CD4-positive, CD25-positive, alpha-beta regulatory T cell (primary cell): ENCODE data around the gene IL15. TPM values are rescaled to one million over a fixed set of nuclear protein-coding genes. Genes with fewer than 3 reads are reported as not detected.

Experiments used
- ATAC-seq, 2 donors: fragments of 150-1000 bp; cut with Tn5 transposase; one replicate each; pipeline ENCODE4 v1.10.0; 2021; ENCODE audit warnings: low read depth in 2 of 2, moderate number of reproducible peaks in 2 of 2, moderate library complexity in 1 of 2
- DNase-seq, 3 donors: peaks; one replicate each; pipeline versions ENCODE4 v3.0.0 to v3.0.0-alpha.2; 2012 to 2022; ENCODE audit warnings: mixed read lengths in 1 of 3
- H3K27ac ChIP-seq: one replicate; pipeline ENCODE4 v1.7.0; 2013; ENCODE audit warnings: mild to moderate bottlenecking, low read length; ENCODE audit not compliant: insufficient read depth, poor library complexity, severe bottlenecking
- H3K27me3 ChIP-seq: one replicate; pipeline ENCODE4 v1.7.0; 2013; ENCODE audit warnings: low read length; ENCODE audit not compliant: control insufficient read depth, insufficient read depth
- H3K36me3 ChIP-seq: one replicate; pipeline ENCODE4 v1.7.0; 2013; ENCODE audit warnings: mild to moderate bottlenecking, low read length, moderate library complexity; ENCODE audit not compliant: control insufficient read depth, insufficient read depth
- H3K4me1 ChIP-seq: 2 replicates; pipeline ENCODE4 v1.7.0; 2013; ENCODE audit warnings: mild to moderate bottlenecking, low read length; ENCODE audit not compliant: insufficient read depth, control insufficient read depth, poor library complexity, severe bottlenecking
- H3K4me3 ChIP-seq: one replicate; pipeline ENCODE4 v1.7.0; 2013; ENCODE audit warnings: low read depth, mild to moderate bottlenecking, low read length, moderate library complexity
- H3K9me3 ChIP-seq, 2 experiments: 1 replicate in 1 of 2; 2 replicates in 1 of 2; pipeline ENCODE4 v1.7.0; 2013; ENCODE audit warnings: low read length in 2 of 2, mild to moderate bottlenecking in 1 of 2, moderate library complexity in 1 of 2; ENCODE audit not compliant: control insufficient read depth in 2 of 2
- H3K27ac Mint-ChIP-seq, 3 donors: one replicate each; pipeline ENCODE4 v1.8.0; 2020 to 2022; ENCODE audit warnings: mild to moderate bottlenecking in 3 of 3, mixed read lengths in 3 of 3, moderate library complexity in 2 of 3
- H3K27me3 Mint-ChIP-seq: one replicate; pipeline ENCODE4 v1.8.0; 2022; ENCODE audit warnings: mild to moderate bottlenecking, mixed read lengths
- H3K36me3 Mint-ChIP-seq: one replicate; pipeline ENCODE4 v1.8.0; 2020; ENCODE audit warnings: mixed read lengths
- H3K4me1 Mint-ChIP-seq, 4 donors: one replicate each; pipeline ENCODE4 v1.8.0; 2020 to 2022; ENCODE audit warnings: mixed read lengths in 4 of 4, mild to moderate bottlenecking in 1 of 4
- H3K4me3 Mint-ChIP-seq, 4 donors: one replicate each; pipeline ENCODE4 v1.8.0; 2020 to 2022; ENCODE audit warnings: mild to moderate bottlenecking in 4 of 4, mixed read lengths in 4 of 4, moderate library complexity in 3 of 4
- H3K9me3 Mint-ChIP-seq, 7 donors: one replicate each; pipeline ENCODE4 v1.8.0; 2020 to 2022; ENCODE audit warnings: mixed read lengths in 7 of 7, mild to moderate bottlenecking in 3 of 7, moderate library complexity in 2 of 7
- polyA plus RNA-seq, 4 donors: library from polyadenylated mRNA; unstranded; fragments of 300-500 nt; fragmentation: Illumina TruSeq; gene quantifications; one replicate each; pipeline ENCODE4 v1.2.3, GENCODE V29; 2021
- total RNA-seq: library from RNA; stranded (reverse); gene quantifications from one replicate; pipeline ENCODE4 v1.2.3, GENCODE V29; 2022

The IL15 gene
- total and polyA plus RNA-seq, 5 donors from 2014 or later = 0.52 to 2.3 (median 1.7) TPM

DNA sequence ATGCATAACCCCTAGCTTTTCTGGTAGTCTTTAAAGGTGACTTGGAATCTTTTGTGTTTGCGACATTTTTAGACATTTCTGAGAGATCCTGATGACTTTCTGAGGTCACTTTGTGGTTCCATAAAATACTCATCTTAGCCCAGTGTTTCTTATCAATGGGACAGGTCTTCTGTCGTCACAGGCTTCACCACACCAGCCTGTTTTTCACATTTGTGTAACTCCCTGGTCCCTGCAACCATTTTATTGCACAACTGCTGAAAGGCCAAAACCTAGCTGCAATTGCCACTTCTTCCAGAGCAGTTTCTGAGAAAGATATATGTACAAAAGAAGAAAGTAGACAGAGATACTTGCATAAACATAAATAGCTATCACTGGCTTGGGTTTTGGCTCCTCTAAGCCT is 120.9 kb downstream of the IL15 start:
- no peaks in the 10 kb centered on the region for H3K36me3 Mint-ChIP-seq
- H3K4me3 Mint-ChIP-seq = no peak overlapping the region
- H3K9me3 Mint-ChIP-seq = peaks cover 0 to 3% (median 0%) of the 10 kb centered on the region in 7 donors
- DNase-seq (no peak), ATAC-seq (no peak)
- Histone ChIP-seq H3K9me3 (no peaks in the 10 kb centered on the region), H3K36me3 (no peaks in the 10 kb centered on the region), H3K4me3 (no peak overlapping the region), H3K4me1 (no peaks in the 10 kb centered on the region), H3K27me3 (no peaks in the 10 kb centered on the region), H3K27ac (no peak overlapping the region)
- peaks cover 5% of the 10 kb centered on the region for H3K27me3 Mint-ChIP-seq
- H3K27ac Mint-ChIP-seq = no peak overlapping the region
- H3K4me1 Mint-ChIP-seq = no peaks in the 10 kb centered on the region

DNA sequence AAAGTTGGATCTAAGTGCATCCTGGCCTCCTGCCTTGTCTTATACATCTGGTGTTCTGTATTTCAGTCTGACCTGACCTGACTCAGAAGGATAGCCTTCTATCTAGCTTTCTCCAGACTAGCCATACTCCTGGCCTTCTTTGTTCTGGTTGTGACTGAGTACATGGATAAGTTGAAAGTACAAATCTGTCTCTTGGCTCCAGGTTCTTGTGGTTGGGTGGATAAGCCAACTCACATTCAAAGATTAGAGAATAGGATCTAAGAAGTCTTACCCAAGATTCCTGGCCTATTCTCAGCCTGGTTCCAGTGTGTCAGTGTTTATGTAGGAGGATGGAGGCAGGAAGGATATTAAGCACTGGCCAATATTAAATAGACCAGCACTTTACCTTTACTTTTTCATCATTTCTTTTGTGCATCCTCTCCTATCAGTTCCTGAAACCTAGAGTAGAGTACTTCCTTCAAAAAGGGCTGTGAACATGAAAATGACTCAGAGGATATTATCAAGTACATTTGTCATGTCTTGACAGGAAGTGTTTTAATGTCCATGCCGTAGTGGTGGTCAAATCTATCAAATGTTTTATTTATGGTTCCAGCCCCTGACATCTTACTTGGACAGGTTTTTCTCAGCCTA is 123.5 kb downstream of the IL15 start:
- ATAC-seq = no peak
- no peaks in the 10 kb centered on the region for H3K9me3 ChIP-seq
- Mint-ChIP-seq H3K27me3 (peaks cover 5% of the 10 kb centered on the region), H3K27ac (no peak overlapping the region), H3K36me3 (no peaks in the 10 kb centered on the region), H3K4me1 (no peaks in the 10 kb centered on the region), H3K4me3 (no peak overlapping the region), H3K9me3 (peaks cover 0 to 3% (median under 1%) of the 10 kb centered on the region in 7 donors)
- H3K27me3 ChIP-seq = no peaks in the 10 kb centered on the region
- H3K36me3 ChIP-seq = no peaks in the 10 kb centered on the region
- no peaks in the 10 kb centered on the region for H3K4me1 ChIP-seq
- H3K27ac ChIP-seq = no peak overlapping the region
- DNase-seq = no peak
- no peak overlapping the region for H3K4me3 ChIP-seq

- H3K4me1 Mint-ChIP-seq = no peaks in the 10 kb centered on the region
- H3K27ac Mint-ChIP-seq = no peak overlapping the region
- no peaks in the 10 kb centered on the region for H3K36me3 Mint-ChIP-seq
These were observed 125.5 kb downstream of the IL15 start for GRCh38 chr4:141761926-141762325.

GRCh38 chr4:141763374-141763773 is 127.0 kb downstream of the IL15 start:
- no peak for ATAC-seq
- H3K4me1 Mint-ChIP-seq = no peaks in the 10 kb centered on the region

More at GRCh38 chr4:141761926-141762325, 125.5 kb downstream of the IL15 start:
- H3K9me3 Mint-ChIP-seq = peaks cover 0 to 5% (median 2%) of the 10 kb centered on the region in 7 donors
- DNase-seq (no peak), ATAC-seq (no peak)
- Histone ChIP-seq H3K27ac (no peak overlapping the region), H3K9me3 (no peaks in the 10 kb centered on the region), H3K27me3 (no peaks in the 10 kb centered on the region), H3K4me3 (no peak overlapping the region), H3K36me3 (no peaks in the 10 kb centered on the region), H3K4me1 (no peaks in the 10 kb centered on the region)
- H3K27me3 Mint-ChIP-seq = peaks cover 5% of the 10 kb centered on the region
- no peak overlapping the region for H3K4me3 Mint-ChIP-seq

DNA sequence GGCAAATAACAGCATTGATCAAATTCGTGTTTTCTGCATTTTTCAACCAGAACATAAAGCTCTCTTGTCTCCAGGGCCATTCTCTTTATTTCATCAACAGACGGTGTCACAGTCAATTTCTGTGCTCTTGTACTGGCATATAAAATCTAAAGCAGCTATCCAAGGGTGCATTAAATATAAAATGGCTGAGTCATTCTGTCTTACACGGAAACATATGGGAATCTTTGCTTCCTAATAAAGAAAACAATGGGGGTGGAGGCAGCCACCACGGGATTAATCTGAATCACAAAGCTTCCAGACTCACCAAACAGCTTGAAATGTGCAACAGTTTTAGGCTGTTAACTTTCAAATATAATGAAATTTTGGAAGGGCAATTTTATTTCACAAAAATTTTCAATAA is 132.6 kb downstream of the IL15 start:
- H3K9me3 ChIP-seq = no peaks in the 10 kb centered on the region
- Mint-ChIP-seq H3K27me3 (peaks cover 7% of the 10 kb centered on the region), H3K9me3 (peaks cover 0 to 5% (median 1%) of the 10 kb centered on the region in 7 donors)

More at GRCh38 chr4:141763374-141763773, 127.0 kb downstream of the IL15 start:
- H3K27ac Mint-ChIP-seq = peak overlapping the region in 1 of 3 donors; percentile 21
- peaks cover 0 to 5% (median 2%) of the 10 kb centered on the region in 7 donors for H3K9me3 Mint-ChIP-seq
- Histone ChIP-seq H3K27me3 (no peaks in the 10 kb centered on the region), H3K27ac (no peak overlapping the region), H3K4me3 (no peak overlapping the region), H3K36me3 (no peaks in the 10 kb centered on the region), H3K4me1 (no peaks in the 10 kb centered on the region), H3K9me3 (no peaks in the 10 kb centered on the region)
- H3K4me3 Mint-ChIP-seq = no peak overlapping the region
- H3K36me3 Mint-ChIP-seq = no peaks in the 10 kb centered on the region
- DNase-seq = no peak
- peaks cover 5% of the 10 kb centered on the region for H3K27me3 Mint-ChIP-seq

DNA sequence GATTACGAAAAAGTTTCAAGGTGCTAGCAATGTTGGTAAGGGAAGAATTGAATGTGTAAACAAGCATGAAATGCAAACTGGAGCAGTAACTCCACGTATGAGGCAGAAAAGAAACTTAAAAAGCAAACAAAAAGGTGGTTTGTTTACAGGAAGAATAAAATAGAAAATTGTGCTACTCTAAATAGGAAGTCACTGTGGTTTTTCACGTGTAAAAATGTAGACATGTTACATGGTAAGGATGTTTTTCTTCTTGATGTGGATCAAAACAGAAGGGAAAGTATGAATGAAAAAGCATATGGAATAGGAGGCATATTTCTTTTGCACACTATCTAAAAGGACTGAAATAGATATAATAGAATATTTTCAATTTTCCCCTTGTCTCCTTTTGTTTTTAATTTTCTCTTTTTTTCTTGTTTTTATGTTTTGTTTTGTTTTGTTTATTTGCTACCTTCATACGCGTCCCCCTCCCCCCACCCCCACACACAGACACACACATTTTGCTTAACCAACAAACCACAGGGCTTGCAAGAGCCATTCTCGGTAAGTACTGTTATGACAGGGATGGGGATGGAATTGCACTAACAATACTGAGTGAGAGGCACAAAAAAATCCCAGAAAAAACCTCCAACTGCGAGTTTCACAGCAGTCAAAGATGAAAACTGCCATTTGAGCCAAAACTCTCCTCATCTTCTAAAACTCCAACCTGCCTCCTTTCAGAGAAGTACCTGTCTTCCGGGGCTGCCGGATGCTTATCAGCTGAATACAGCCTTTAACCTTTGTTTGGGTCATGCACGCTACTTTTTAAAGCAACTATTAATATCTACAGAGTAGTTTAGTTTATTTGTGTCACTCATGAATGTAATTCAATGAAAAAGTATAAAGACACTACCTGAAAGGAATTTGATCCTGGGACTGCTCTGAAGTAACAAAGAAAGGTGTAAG is 135.8 kb downstream of the IL15 start:
- Histone ChIP-seq H3K4me3 (no peak overlapping the region), H3K9me3 (no peaks in the 10 kb centered on the region), H3K27ac (no peak overlapping the region), H3K4me1 (no peaks in the 10 kb centered on the region), H3K27me3 (no peaks in the 10 kb centered on the region), H3K36me3 (no peaks in the 10 kb centered on the region)
- ATAC-seq (no peak), DNase-seq (no peak)
- Mint-ChIP-seq H3K9me3 (peaks cover 0 to 4% (median 0%) of the 10 kb centered on the region in 7 donors), H3K4me3 (peak overlapping the region in 1 of 4 donors; percentile 3), H3K4me1 (peaks cover 0 to 3% (median under 1%) of the 10 kb centered on the region in 4 donors), H3K27me3 (peaks cover 9% of the 10 kb centered on the region), H3K27ac (no peak overlapping the region), H3K36me3 (no peaks in the 10 kb centered on the region)

More for the DNA sequence above, 132.6 kb downstream of the IL15 start:
- no peak overlapping the region for H3K4me3 Mint-ChIP-seq
- no peak overlapping the region for H3K27ac Mint-ChIP-seq
- no peaks in the 10 kb centered on the region for H3K36me3 Mint-ChIP-seq
- no peak overlapping the region for H3K4me3 ChIP-seq
- H3K4me1 ChIP-seq = no peaks in the 10 kb centered on the region
- ATAC-seq (no peak), DNase-seq (no peak)
- peaks cover 0 to 3% (median under 1%) of the 10 kb centered on the region in 4 donors for H3K4me1 Mint-ChIP-seq
- H3K27me3 ChIP-seq = no peaks in the 10 kb centered on the region
- no peak overlapping the region for H3K27ac ChIP-seq
- H3K36me3 ChIP-seq = no peaks in the 10 kb centered on the region

DNA sequence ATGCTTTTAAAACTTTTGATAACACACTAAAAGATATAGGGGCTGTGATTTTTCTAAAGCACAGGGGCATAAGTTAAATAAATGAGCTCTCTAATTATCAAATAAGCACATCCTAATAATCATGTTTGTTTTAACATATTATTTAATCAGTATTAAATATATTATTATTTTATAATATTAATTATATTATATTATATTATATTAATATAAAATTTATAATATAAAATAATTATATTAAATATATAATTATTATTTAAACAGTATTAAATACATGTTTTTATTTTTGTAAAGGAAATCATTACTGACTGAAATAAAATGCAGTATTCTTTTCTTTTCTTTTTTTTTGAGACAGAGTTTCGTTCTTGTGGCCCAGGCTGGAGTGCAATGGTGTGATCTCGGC is 136.5 kb downstream of the IL15 start:
- Histone ChIP-seq H3K4me3 (no peak overlapping the region), H3K36me3 (no peaks in the 10 kb centered on the region), H3K27ac (no peak overlapping the region), H3K9me3 (no peaks in the 10 kb centered on the region), H3K4me1 (no peaks in the 10 kb centered on the region), H3K27me3 (no peaks in the 10 kb centered on the region)
- H3K27ac Mint-ChIP-seq = no peak overlapping the region
- no peak overlapping the region for H3K4me3 Mint-ChIP-seq
- no peak for DNase-seq
- ATAC-seq = no peak
- no peaks in the 10 kb centered on the region for H3K36me3 Mint-ChIP-seq
- peaks cover 0 to 4% (median 0%) of the 10 kb centered on the region in 7 donors for H3K9me3 Mint-ChIP-seq
- peaks cover 9% of the 10 kb centered on the region for H3K27me3 Mint-ChIP-seq
- H3K4me1 Mint-ChIP-seq = peaks cover 0 to 3% (median under 1%) of the 10 kb centered on the region in 4 donors
